GM12878 (cell line): ENCODE measurements around the gene XIRP1. TPM values are rescaled to one million over a fixed set of nuclear protein-coding genes. Genes with fewer than 3 reads are reported as not detected.

Experiments used
- ASH2L ChIP-seq: fragments of 300-600, 200-600 bp; sonication (generic); IDR thresholded peaks from 2 replicates; pipeline ENCODE4 v1.6.1; 2017; ENCODE audit warnings: low read depth, mild to moderate bottlenecking, borderline replicate concordance
- E2F4 ChIP-seq: IDR thresholded peaks from 2 replicates; pipeline ENCODE4 v1.6.1; 2012; ENCODE audit warnings: low read depth, low read length, improper control_type of control experiment
- FOS ChIP-seq: IDR thresholded peaks from 3 replicates; pipeline ENCODE4 v1.6.1; 2011; ENCODE audit warnings: borderline replicate concordance; ENCODE audit not compliant: insufficient read length; ENCODE audit errors: extremely low read depth
- KDM1A ChIP-seq: fragments of 200-600 bp; sonication (generic); IDR thresholded peaks from 2 replicates; pipeline ENCODE4 v1.6.1; 2016; ENCODE audit warnings: borderline replicate concordance
- NFIC ChIP-seq: IDR thresholded peaks from 2 replicates; pipeline ENCODE4 v1.6.1; 2012; ENCODE audit warnings: low read depth, mild to moderate bottlenecking, inconsistent platforms, low read length, moderate library complexity
- PRDM15 ChIP-seq: fragments of 450-650 bp; formaldehyde crosslinking; IDR thresholded peaks from 2 replicates; pipeline ENCODE4 v1.4.0; 2020; ENCODE audit warnings: mild to moderate bottlenecking, moderate library complexity
- polyA plus RNA-seq, 11 experiments: library from polyadenylated mRNA; depleted of rRNA in 4 of 11; unstranded in 6 of 11; stranded (reverse) in 5 of 11; fragments of >200 nt; fragmentation: Nextera tagmentation in 4 of 11; fragmentation: Illumina TruSeq in 1 of 11; extraction: Ambion mirVana in 4 of 11; extraction: Trizol in 1 of 11; gene quantifications; 1 replicate in 1 of 11; 2 replicates in 10 of 11; pipeline versions ENCODE4 v1.2.1 to v1.2.3, GENCODE V29; 2011 to 2016; ENCODE audit warnings: inconsistent platforms in 2 of 11, missing spikeins in 2 of 11, low read depth in 1 of 11
- total RNA-seq, 4 experiments: library from RNA; depleted of rRNA in 3 of 4; stranded (reverse); fragments of >200 nt in 3 of 4; fragmentation: Illumina TruSeq in 1 of 4; extraction: Trizol in 1 of 4; gene quantifications; 2 replicates each; pipeline versions ENCODE4 v1.2.1 to v1.2.3, GENCODE V29; 2013 to 2021

Gene XIRP1
- total and polyA plus RNA-seq, 10 of the 15 experiments (the other 5 are each of a cell fraction or from before 2014, with no cell fraction given), result 0.03 to 0.38 (median 0.08) TPM; not detected in 1

GRCh38 chr3:39180546-39181346 lies 11.6 kb downstream of the XIRP1 start (continued):
- TF ChIP-seq FOS (no peak), PRDM15 (CRISPR knock-in tag) (no peak), KDM1A (no peak), E2F4 (no peak), NFIC (no peak), ASH2L (no peak)
- TF ChIP-seq, all 136 proteins: peak for 14
